Measurements from ENCODE around the gene NLGN1. TPM values are rescaled to one million over a fixed set of nuclear protein-coding genes. Genes with fewer than 3 reads are reported as not detected.

Gene NLGN1
- total and polyA plus RNA-seq, 8 donors, result 3.1 to 11.9 (median 8.0) TPM

GRCh38 chr3:174278094-174278493 lies 880.5 kb downstream of the NLGN1 start:
- no peaks in the 10 kb centered on the region for H3K4me1 ChIP-seq
- ATAC-seq (no peak), DNase-seq (no peak)
- no peak for TF ChIP-seq CTCF (IDR thresholded peaks at IDR 0.05)
- no peak overlapping the region for H3K4me3 ChIP-seq
- intact Hi-C loops (cut with DNase I), result no loop called here
- H3K27ac ChIP-seq, result no peak overlapping the region
- no peaks in the 10 kb centered on the region for H3K9me3 ChIP-seq
- no peaks in the 10 kb centered on the region for H3K36me3 ChIP-seq
- no peaks in the 10 kb centered on the region for H3K27me3 ChIP-seq

- Histone ChIP-seq H3K27ac (no peak overlapping the region), H3K4me1 (no peaks in the 10 kb centered on the region), H3K27me3 (no peaks in the 10 kb centered on the region), H3K4me3 (no peak overlapping the region), H3K36me3 (no peaks in the 10 kb centered on the region), H3K9me3 (no peaks in the 10 kb centered on the region)
- ATAC-seq (no peak), DNase-seq (no peak)
- TF ChIP-seq CTCF (IDR thresholded peaks at IDR 0.05), result no peak
- intact Hi-C loops (cut with DNase I), result no loop called here
Measured at GRCh38 chr3:174280186-174280585, 882.6 kb downstream of the NLGN1 start.

GRCh38 chr3:174285242-174285864 lies 887.8 kb downstream of the NLGN1 start:
- intact Hi-C loops (cut with DNase I), result no loop called here
- no peak for ATAC-seq
- Histone ChIP-seq H3K4me3 (no peak overlapping the region), H3K36me3 (no peaks in the 10 kb centered on the region), H3K27me3 (no peaks in the 10 kb centered on the region), H3K27ac (no peak overlapping the region), H3K9me3 (no peaks in the 10 kb centered on the region), H3K4me1 (no peaks in the 10 kb centered on the region)
- DNase-seq, result no peak
- TF ChIP-seq CTCF (IDR thresholded peaks at IDR 0.05), result no peak

GRCh38 chr3:174287705-174288104 lies 890.2 kb downstream of the NLGN1 start:
- intact Hi-C loops (cut with DNase I), result no loop called here
- no peak for TF ChIP-seq CTCF (IDR thresholded peaks at IDR 0.05)
- Histone ChIP-seq H3K27me3 (no peaks in the 10 kb centered on the region), H3K4me1 (no peaks in the 10 kb centered on the region), H3K27ac (no peak overlapping the region), H3K4me3 (no peak overlapping the region), H3K36me3 (no peaks in the 10 kb centered on the region), H3K9me3 (no peaks in the 10 kb centered on the region)
- DNase-seq (no peak), ATAC-seq (no peak)

- Histone ChIP-seq H3K27ac (no peak overlapping the region), H3K9me3 (no peaks in the 10 kb centered on the region), H3K4me3 (no peak overlapping the region), H3K27me3 (no peaks in the 10 kb centered on the region), H3K4me1 (no peaks in the 10 kb centered on the region), H3K36me3 (no peaks in the 10 kb centered on the region)
- no peak for TF ChIP-seq CTCF (IDR thresholded peaks at IDR 0.05)
- intact Hi-C loops (cut with DNase I), result no loop called here
- DNase-seq (no peak), ATAC-seq (no peak)
Measured at GRCh38 chr3:174294616-174295015, 897.1 kb downstream of the NLGN1 start.
